CD8-positive, alpha-beta memory T cell (primary cell): Measurements from ENCODE around the gene REG1A. TPM values are rescaled to one million over a fixed set of nuclear protein-coding genes. Genes with fewer than 3 reads are reported as not detected.

ENCODE experiments used
- CTCF ChIA-PET: fragments of 350-600 bp; sonication (Branson Sonifier 250); formaldehyde crosslinking; loops from one replicate; lab custom pipeline; 2021; ENCODE audit warnings: antibody characterized with exemption; lab: Charles Lee
- POLR2A ChIA-PET: fragments of 350-600 bp; sonication (Branson Sonifier 250); formaldehyde crosslinking; loops from one replicate; lab custom pipeline; 2021; ENCODE audit warnings: antibody characterized with exemption; lab: Charles Lee
- DNase-seq, 5 donors: peaks; one replicate each; pipeline versions ENCODE4 v3.0.0 to v3.0.0-alpha.2; 2020 to 2022; ENCODE audit warnings: mixed read lengths in 1 of 5
- H3K27ac ChIP-seq: one replicate; pipeline ENCODE4 v1.7.0; 2013; ENCODE audit warnings: low read depth, mild to moderate bottlenecking, low read length, moderate library complexity
- H3K27me3 ChIP-seq: 2 replicates; pipeline ENCODE4 v1.7.0; 2013; ENCODE audit warnings: low read length, mild to moderate bottlenecking; ENCODE audit not compliant: insufficient read depth, poor library complexity, severe bottlenecking
- H3K36me3 ChIP-seq: 2 replicates; pipeline ENCODE4 v1.7.0; 2013; ENCODE audit warnings: mild to moderate bottlenecking, low read length, moderate library complexity; ENCODE audit not compliant: insufficient read depth
- H3K4me1 ChIP-seq: 2 replicates; pipeline ENCODE4 v1.7.0; 2013; ENCODE audit warnings: mild to moderate bottlenecking, low read length, moderate library complexity; ENCODE audit not compliant: insufficient read depth
- H3K4me3 ChIP-seq: 2 replicates; pipeline ENCODE4 v1.7.0; 2013; ENCODE audit warnings: mild to moderate bottlenecking, low read length
- H3K9me3 ChIP-seq: 2 replicates; pipeline ENCODE4 v1.7.0; 2013; ENCODE audit warnings: mild to moderate bottlenecking, low read length
- H3K27ac Mint-ChIP-seq, 8 donors: one replicate each; pipeline ENCODE4 v1.8.0; 2020 to 2021; ENCODE audit warnings: mixed read lengths in 8 of 8, mild to moderate bottlenecking in 6 of 8, inconsistent platforms in 3 of 8, moderate library complexity in 3 of 8
- H3K27me3 Mint-ChIP-seq, 2 donors: one replicate each; pipeline ENCODE4 v1.8.0; 2020 to 2021; ENCODE audit warnings: mixed read lengths in 2 of 2, mild to moderate bottlenecking in 1 of 2, moderate library complexity in 1 of 2
- H3K36me3 Mint-ChIP-seq, 3 donors: one replicate each; pipeline ENCODE4 v1.8.0; 2020 to 2021; ENCODE audit warnings: mixed read lengths in 3 of 3, inconsistent platforms in 1 of 3, mild to moderate bottlenecking in 1 of 3
- H3K4me1 Mint-ChIP-seq, 3 donors: one replicate each; pipeline ENCODE4 v1.8.0; 2020 to 2021; ENCODE audit warnings: mixed read lengths in 3 of 3, inconsistent platforms in 1 of 3, mild to moderate bottlenecking in 1 of 3
- H3K4me3 Mint-ChIP-seq, 7 donors: one replicate each; pipeline ENCODE4 v1.8.0; 2020 to 2021; ENCODE audit warnings: mixed read lengths in 7 of 7, mild to moderate bottlenecking in 6 of 7, moderate library complexity in 4 of 7, inconsistent platforms in 2 of 7
- H3K9me3 Mint-ChIP-seq, 5 donors: one replicate each; pipeline ENCODE4 v1.8.0; 2020 to 2022; ENCODE audit warnings: mixed read lengths in 5 of 5, mild to moderate bottlenecking in 3 of 5, moderate library complexity in 2 of 5, inconsistent platforms in 1 of 5
- polyA plus RNA-seq: library from polyadenylated mRNA; unstranded; fragments of 300-500 nt; fragmentation: Illumina TruSeq; gene quantifications from one replicate; pipeline ENCODE4 v1.2.3, GENCODE V29; 2021
- total RNA-seq, 2 experiments: library from RNA; stranded (reverse); gene quantifications; one replicate each; pipeline ENCODE4 v1.2.3, GENCODE V29; 2021

REG1A gene
- total and polyA plus RNA-seq, 3 experiments from 2014 or later, result not detected

DNA sequence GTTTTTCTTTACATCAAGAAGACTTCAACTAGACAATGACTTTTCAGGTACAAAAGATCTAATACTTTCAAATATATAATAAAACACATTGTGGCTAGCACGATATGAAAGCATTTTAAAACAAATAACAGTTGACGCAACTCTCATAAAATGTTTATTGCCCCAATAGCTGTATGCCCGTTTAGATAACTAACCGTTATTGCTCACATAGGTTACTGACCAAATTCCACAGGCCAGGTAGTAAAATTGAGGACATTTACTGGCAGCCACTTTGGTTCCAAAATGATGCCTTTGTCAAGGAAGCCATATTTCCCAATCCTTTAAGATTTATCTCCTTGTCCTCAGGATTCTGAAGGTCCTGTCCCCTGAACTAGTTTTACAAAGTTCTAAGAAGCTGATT is 29.6 kb upstream of the REG1A start:
- ChIA-PET POLR2A (no interaction called here), CTCF (no interaction called here)
- Mint-ChIP-seq H3K27ac (no peak overlapping the region), H3K36me3 (no peaks in the 10 kb centered on the region), H3K4me1 (no peaks in the 10 kb centered on the region), H3K9me3 (peaks cover 0 to 9% (median 4%) of the 10 kb centered on the region in 5 donors), H3K27me3 (peaks cover 0 to 1% of the 10 kb centered on the region in 2 donors), H3K4me3 (no peak overlapping the region)
- no peak overlapping the region for H3K27ac ChIP-seq
- no peaks in the 10 kb centered on the region for H3K4me1 ChIP-seq
- no peak for DNase-seq
- no peak overlapping the region for H3K4me3 ChIP-seq
- H3K9me3 ChIP-seq, result no peaks in the 10 kb centered on the region
- no peaks in the 10 kb centered on the region for H3K27me3 ChIP-seq
- no peaks in the 10 kb centered on the region for H3K36me3 ChIP-seq

DNA sequence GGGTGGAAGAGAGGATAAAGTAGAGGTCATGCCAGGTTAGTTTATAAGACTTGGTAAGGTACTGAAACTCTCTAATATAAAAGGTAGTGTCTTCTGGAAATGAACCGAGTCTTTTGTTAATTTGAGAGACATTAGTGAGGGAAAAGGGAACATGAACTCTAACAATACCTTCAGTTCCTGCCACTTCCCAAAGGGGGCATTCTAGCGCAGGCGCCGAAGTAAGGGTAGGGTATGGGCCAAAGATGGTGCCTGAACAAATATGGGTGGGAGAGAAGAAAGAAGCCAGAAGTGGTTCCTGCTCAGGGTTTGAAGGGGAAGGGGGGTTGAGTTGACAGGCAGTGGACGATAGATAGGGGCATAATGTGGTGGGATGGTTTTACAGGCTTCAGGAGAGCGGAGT is 22.4 kb upstream of the REG1A start:
- ChIA-PET POLR2A (no interaction called here), CTCF (no interaction called here)
- Histone ChIP-seq H3K27me3 (no peaks in the 10 kb centered on the region), H3K36me3 (no peaks in the 10 kb centered on the region), H3K4me1 (no peaks in the 10 kb centered on the region), H3K9me3 (no peaks in the 10 kb centered on the region), H3K27ac (no peak overlapping the region), H3K4me3 (no peak overlapping the region)
- DNase-seq, result no peak
- Mint-ChIP-seq H3K4me3 (no peak overlapping the region), H3K27me3 (no peaks in the 10 kb centered on the region), H3K27ac (no peak overlapping the region), H3K4me1 (no peaks in the 10 kb centered on the region), H3K36me3 (no peaks in the 10 kb centered on the region), H3K9me3 (peaks cover 10 to 18% (median 15%) of the 10 kb centered on the region in 5 donors)

DNA sequence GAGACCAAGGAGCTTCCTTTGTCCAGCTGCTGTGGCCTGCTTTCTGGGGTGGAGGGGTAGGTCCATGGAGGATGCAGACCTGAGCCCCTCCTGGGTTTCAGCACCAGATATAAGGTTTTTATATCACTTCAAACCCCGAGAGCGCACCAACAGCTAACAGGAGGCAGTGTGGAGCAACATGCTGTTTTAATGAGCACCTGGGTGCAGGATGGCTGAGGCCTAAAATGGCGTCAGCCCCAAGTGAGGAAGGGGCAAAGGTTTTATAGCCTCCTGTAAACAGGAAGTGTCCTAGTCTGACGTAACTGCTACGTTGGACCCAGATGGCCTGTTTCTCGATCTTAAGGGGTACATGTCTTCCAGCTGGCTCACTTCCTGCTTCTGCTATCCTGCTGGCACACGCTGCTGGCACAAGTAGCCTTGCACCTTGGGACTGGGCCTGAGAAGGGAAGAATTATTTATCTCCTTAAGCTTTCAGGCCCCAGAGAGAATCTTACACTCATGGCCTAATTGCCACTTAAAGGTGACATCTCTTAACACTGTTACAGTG is 21.1 kb upstream of the REG1A start:
- Histone ChIP-seq H3K9me3 (no peaks in the 10 kb centered on the region), H3K4me1 (no peaks in the 10 kb centered on the region), H3K4me3 (no peak overlapping the region), H3K36me3 (no peaks in the 10 kb centered on the region), H3K27me3 (no peaks in the 10 kb centered on the region), H3K27ac (no peak overlapping the region)
- ChIA-PET CTCF (no interaction called here), POLR2A (no interaction called here)
- H3K27me3 Mint-ChIP-seq, result no peaks in the 10 kb centered on the region
- H3K9me3 Mint-ChIP-seq, result peaks cover 10 to 24% (median 18%) of the 10 kb centered on the region in 5 donors
- no peak overlapping the region for H3K4me3 Mint-ChIP-seq
- H3K27ac Mint-ChIP-seq, result no peak overlapping the region
- DNase-seq, result no peak
- no peaks in the 10 kb centered on the region for H3K36me3 Mint-ChIP-seq
- no peaks in the 10 kb centered on the region for H3K4me1 Mint-ChIP-seq

DNA sequence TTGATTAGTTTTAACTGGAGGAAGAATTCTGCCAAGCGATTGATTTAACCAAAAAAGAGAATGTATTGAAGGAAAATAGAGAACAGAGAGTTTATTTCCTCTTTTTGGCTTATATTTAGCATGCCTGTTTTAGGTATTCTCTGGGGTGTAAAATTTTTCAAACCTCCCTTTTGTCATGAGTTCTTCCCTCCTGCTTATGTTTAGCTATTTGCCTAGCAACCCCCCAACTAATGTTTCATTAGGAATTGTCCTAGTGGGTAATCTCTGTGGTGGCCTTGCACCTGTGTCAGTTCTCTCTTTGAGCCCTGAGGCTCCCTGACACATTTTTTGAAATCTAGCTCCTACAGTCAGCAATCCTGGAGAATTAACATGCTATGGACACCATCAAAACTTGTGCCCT is 20.0 kb upstream of the REG1A start:
- Mint-ChIP-seq H3K27me3 (no peaks in the 10 kb centered on the region), H3K27ac (no peak overlapping the region), H3K4me3 (no peak overlapping the region), H3K9me3 (peaks cover 10 to 33% (median 18%) of the 10 kb centered on the region in 5 donors), H3K36me3 (no peaks in the 10 kb centered on the region), H3K4me1 (no peaks in the 10 kb centered on the region)
- Histone ChIP-seq H3K36me3 (no peaks in the 10 kb centered on the region), H3K27me3 (no peaks in the 10 kb centered on the region), H3K4me1 (no peaks in the 10 kb centered on the region), H3K27ac (no peak overlapping the region), H3K4me3 (no peak overlapping the region), H3K9me3 (no peaks in the 10 kb centered on the region)
- POLR2A ChIA-PET, result no interaction called here
- CTCF ChIA-PET, result no interaction called here
- DNase-seq, result no peak

DNA sequence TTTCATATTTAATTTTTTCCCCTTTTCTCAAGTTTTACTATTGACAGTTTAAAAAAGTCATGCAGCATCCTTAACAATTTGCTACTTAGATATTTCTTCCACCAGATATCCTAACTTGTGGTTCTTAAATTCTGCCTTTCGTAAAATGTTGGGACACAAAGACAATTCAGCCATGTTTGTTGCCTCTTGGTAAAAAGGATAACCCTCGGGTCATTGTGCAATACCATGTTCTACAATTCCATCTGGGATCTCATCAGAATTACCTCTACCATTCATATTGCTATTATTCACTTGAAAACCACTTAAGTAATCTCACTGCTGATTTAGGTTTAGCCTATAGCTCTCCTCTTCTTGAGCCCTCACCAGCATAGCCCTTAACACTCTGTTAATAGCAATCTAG is 19.3 kb upstream of the REG1A start:
- H3K4me3 Mint-ChIP-seq, result no peak overlapping the region
- POLR2A ChIA-PET, result no interaction called here

DNA sequence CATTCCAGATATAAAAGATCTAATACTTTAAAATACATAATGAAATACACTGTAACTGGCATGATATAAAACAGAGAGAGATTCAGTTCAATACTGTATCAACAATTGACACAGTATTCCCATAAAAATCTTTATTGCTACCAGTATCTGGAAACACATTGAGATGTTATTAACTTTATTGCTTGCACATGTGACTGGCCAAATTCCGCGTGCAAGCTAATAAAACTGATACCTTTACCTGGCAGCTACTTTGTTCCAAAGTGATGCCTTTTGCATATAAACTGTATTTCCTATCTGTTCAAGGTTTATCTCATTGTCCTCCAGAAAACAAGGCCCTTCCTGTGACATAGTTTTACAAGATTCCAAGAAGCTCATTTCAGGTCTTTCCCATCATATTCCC is 17.1 kb upstream of the REG1A start:
- Mint-ChIP-seq H3K27ac (no peak overlapping the region), H3K27me3 (no peaks in the 10 kb centered on the region), H3K36me3 (no peaks in the 10 kb centered on the region), H3K4me1 (no peaks in the 10 kb centered on the region), H3K9me3 (peaks cover 6 to 25% (median 11%) of the 10 kb centered on the region in 5 donors), H3K4me3 (no peak overlapping the region)
- ChIA-PET POLR2A (no interaction called here), CTCF (no interaction called here)
- Histone ChIP-seq H3K36me3 (no peaks in the 10 kb centered on the region), H3K4me1 (no peaks in the 10 kb centered on the region), H3K4me3 (no peak overlapping the region), H3K27me3 (no peaks in the 10 kb centered on the region), H3K9me3 (no peaks in the 10 kb centered on the region), H3K27ac (no peak overlapping the region)
- no peak for DNase-seq

More for the DNA sequence above, 19.3 kb upstream of the REG1A start:
- no peak overlapping the region for H3K27ac ChIP-seq
- H3K27me3 ChIP-seq, result no peaks in the 10 kb centered on the region
- no peaks in the 10 kb centered on the region for H3K4me1 ChIP-seq
- Mint-ChIP-seq H3K36me3 (no peaks in the 10 kb centered on the region), H3K9me3 (peaks cover 10 to 33% (median 18%) of the 10 kb centered on the region in 5 donors), H3K4me1 (no peaks in the 10 kb centered on the region), H3K27me3 (no peaks in the 10 kb centered on the region), H3K27ac (no peak overlapping the region)
- no peaks in the 10 kb centered on the region for H3K9me3 ChIP-seq
- H3K4me3 ChIP-seq, result no peak overlapping the region
- no peak for DNase-seq
- CTCF ChIA-PET, result no interaction called here
- H3K36me3 ChIP-seq, result no peaks in the 10 kb centered on the region

DNA sequence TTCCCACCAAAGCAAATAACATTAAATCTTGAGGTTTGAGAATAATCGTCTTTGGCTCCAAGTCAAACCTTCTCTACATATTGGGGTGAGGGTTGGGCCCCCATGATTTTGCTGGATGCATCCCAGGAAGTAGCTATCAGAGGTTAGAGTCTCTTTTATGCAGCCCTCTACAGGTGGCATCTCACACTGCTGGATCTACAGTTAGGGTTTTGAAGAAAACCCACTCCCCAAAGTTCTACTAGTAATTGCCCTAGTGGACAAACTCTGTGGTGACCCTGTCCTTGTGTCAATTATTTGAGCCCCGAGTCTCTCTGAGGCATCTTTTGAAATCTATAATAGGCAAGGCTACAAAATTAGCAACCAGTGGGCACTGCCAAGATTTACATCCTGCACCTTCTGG is 15.0 kb upstream of the REG1A start:
- Histone ChIP-seq H3K4me3 (no peak overlapping the region), H3K4me1 (no peaks in the 10 kb centered on the region), H3K9me3 (no peaks in the 10 kb centered on the region), H3K27ac (no peak overlapping the region), H3K27me3 (no peaks in the 10 kb centered on the region), H3K36me3 (no peaks in the 10 kb centered on the region)
- Mint-ChIP-seq H3K36me3 (no peaks in the 10 kb centered on the region), H3K4me1 (no peaks in the 10 kb centered on the region), H3K9me3 (peaks cover 6 to 25% (median 9%) of the 10 kb centered on the region in 5 donors), H3K4me3 (no peak overlapping the region), H3K27ac (no peak overlapping the region), H3K27me3 (no peaks in the 10 kb centered on the region)
- POLR2A ChIA-PET, result no interaction called here
- CTCF ChIA-PET, result no interaction called here
- no peak for DNase-seq

DNA sequence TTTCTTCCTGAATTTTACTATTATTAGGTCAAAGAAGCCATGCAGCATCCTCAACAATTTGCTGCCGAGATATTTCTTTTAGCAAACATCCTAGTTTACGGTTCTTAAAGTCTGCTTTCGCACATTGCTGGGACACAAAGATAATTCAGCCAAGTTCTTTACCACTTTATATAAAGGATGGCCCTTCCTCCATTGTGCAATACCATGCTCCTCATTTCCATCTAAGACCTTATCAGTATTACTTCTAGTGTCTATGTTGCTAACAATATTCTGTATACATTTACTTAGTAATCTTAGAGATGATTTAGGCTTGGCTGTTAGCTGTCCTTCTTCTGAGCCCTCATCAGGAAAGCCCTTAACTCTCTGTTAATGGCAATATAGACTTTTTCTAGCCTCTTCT is 8.0 kb upstream of the REG1A start:
- no peaks in the 10 kb centered on the region for H3K27me3 Mint-ChIP-seq
- Histone ChIP-seq H3K27me3 (no peaks in the 10 kb centered on the region), H3K27ac (no peak overlapping the region), H3K4me1 (no peaks in the 10 kb centered on the region), H3K4me3 (no peak overlapping the region), H3K9me3 (no peaks in the 10 kb centered on the region), H3K36me3 (no peaks in the 10 kb centered on the region)
- no peak overlapping the region for H3K4me3 Mint-ChIP-seq
- H3K36me3 Mint-ChIP-seq, result no peaks in the 10 kb centered on the region
- H3K27ac Mint-ChIP-seq, result no peak overlapping the region
- POLR2A ChIA-PET, result no interaction called here
- DNase-seq, result no peak
- no peaks in the 10 kb centered on the region for H3K4me1 Mint-ChIP-seq
- CTCF ChIA-PET, result no interaction called here
- peaks cover 4 to 21% (median 8%) of the 10 kb centered on the region in 5 donors for H3K9me3 Mint-ChIP-seq
